ENCODE results near the gene BPIFB4. TPM values are rescaled to one million over a fixed set of nuclear protein-coding genes. Genes with fewer than 3 reads are reported as not detected.

The BPIFB4 gene
- total and polyA plus RNA-seq, 7 donors = not detected

GRCh38 chr20:33062825-33063149 lies 16.7 kb upstream of the BPIFB4 start:
- DNase-seq (no peak), ATAC-seq (no peak)
- H3K36me3 ChIP-seq (ENCODE audit: insufficient read depth in 1 of 2, low read depth in 1 of 2) = no peaks in the 10 kb centered on the region
- H3K27ac ChIP-seq = no peak overlapping the region
- H3K27me3 ChIP-seq (ENCODE audit: insufficient read depth in 3 of 3, low read length in 2 of 3) = peaks cover 0 to 6% (median 0%) of the 10 kb centered on the region in 3 donors
- 53 to 72% (median 57%) methylated on average over 1 of the region's 1 CpG for WGBS, 3 donors
- intact Hi-C loops (cut with DNase I) = no loop called here
- no peaks in the 10 kb centered on the region for H3K9me3 ChIP-seq
- no peak for TF ChIP-seq CTCF (IDR thresholded peaks at IDR 0.05)
- no peaks in the 10 kb centered on the region for H3K4me1 ChIP-seq
- no peak overlapping the region for H3K4me3 ChIP-seq

GRCh38 chr20:33063271-33063670 lies 16.2 kb upstream of the BPIFB4 start:
- 79 to 85% (median 83%) methylated on average over 6 of the region's 6 CpGs for WGBS, 3 donors
- TF ChIP-seq CTCF (IDR thresholded peaks at IDR 0.05) = no peak

GRCh38 chr20:33064572-33065287 lies 14.7 kb upstream of the BPIFB4 start:
- peaks cover 0 to 4% (median 0%) of the 10 kb centered on the region in 3 donors for H3K27me3 ChIP-seq (ENCODE audit: insufficient read depth in 3 of 3, low read length in 2 of 3)
- WGBS, 3 donors = 89 to 91% (median 90%) methylated on average over 11 of the region's 11 CpGs
- no peak overlapping the region for H3K27ac ChIP-seq

More at GRCh38 chr20:33063271-33063670, 16.2 kb upstream of the BPIFB4 start:
- no peak for DNase-seq
- peaks cover 0 to 6% (median 0%) of the 10 kb centered on the region in 3 donors for H3K27me3 ChIP-seq (ENCODE audit: insufficient read depth in 3 of 3, low read length in 2 of 3)
- intact Hi-C loops (cut with DNase I) = no loop called here
- H3K4me3 ChIP-seq = no peak overlapping the region
- no peaks in the 10 kb centered on the region for H3K9me3 ChIP-seq
- H3K36me3 ChIP-seq (ENCODE audit: insufficient read depth in 1 of 2, low read depth in 1 of 2) = no peaks in the 10 kb centered on the region
- H3K4me1 ChIP-seq = no peaks in the 10 kb centered on the region
- no peak overlapping the region for H3K27ac ChIP-seq
- ATAC-seq = no peak

GRCh38 chr20:33065785-33066184 lies 13.7 kb upstream of the BPIFB4 start:
- Histone ChIP-seq H3K4me1 (no peaks in the 10 kb centered on the region), H3K9me3 (no peaks in the 10 kb centered on the region), H3K27ac (no peak overlapping the region), H3K27me3 (ENCODE audit: insufficient read depth in 3 of 3, low read length in 2 of 3) (peaks cover 0 to 4% (median 0%) of the 10 kb centered on the region in 3 donors), H3K4me3 (no peak overlapping the region), H3K36me3 (ENCODE audit: insufficient read depth in 1 of 2, low read depth in 1 of 2) (no peaks in the 10 kb centered on the region)
- ATAC-seq = no peak
- no peak for TF ChIP-seq CTCF (IDR thresholded peaks at IDR 0.05)
- no peak for DNase-seq
- intact Hi-C loops (cut with DNase I) = no loop called here
- WGBS, 3 donors = 78 to 87% (median 82%) methylated on average over 9 of the region's 9 CpGs

More at GRCh38 chr20:33064572-33065287, 14.7 kb upstream of the BPIFB4 start:
- Histone ChIP-seq H3K36me3 (ENCODE audit: insufficient read depth in 1 of 2, low read depth in 1 of 2) (no peaks in the 10 kb centered on the region), H3K9me3 (no peaks in the 10 kb centered on the region), H3K4me3 (no peak overlapping the region), H3K4me1 (no peaks in the 10 kb centered on the region)
- ATAC-seq = no peak
- intact Hi-C loops (cut with DNase I) = no loop called here
- no peak for DNase-seq
- no peak for TF ChIP-seq CTCF (IDR thresholded peaks at IDR 0.05)

GRCh38 chr20:33067806-33068205 lies 11.6 kb upstream of the BPIFB4 start:
- intact Hi-C loops (cut with DNase I) = no loop called here
- no peaks in the 10 kb centered on the region for H3K4me1 ChIP-seq

More at GRCh38 chr20:33067806-33068205, 11.6 kb upstream of the BPIFB4 start:
- DNase-seq = no peak
- no peak for ATAC-seq
- Histone ChIP-seq H3K9me3 (no peaks in the 10 kb centered on the region), H3K36me3 (ENCODE audit: insufficient read depth in 1 of 2, low read depth in 1 of 2) (no peaks in the 10 kb centered on the region), H3K27ac (no peak overlapping the region), H3K27me3 (ENCODE audit: insufficient read depth in 3 of 3, low read length in 2 of 3) (peaks cover 0 to 4% (median 0%) of the 10 kb centered on the region in 3 donors), H3K4me3 (no peak overlapping the region)
- no peak for TF ChIP-seq CTCF (IDR thresholded peaks at IDR 0.05)
- 67 to 82% (median 74%) methylated on average over 3 of the region's 3 CpGs for WGBS, 3 donors

Data from psoas muscle (tissue), 8 donors.